ENCODE results near the gene KCNJ13. TPM values are rescaled to one million over a fixed set of nuclear protein-coding genes. Genes with fewer than 3 reads are reported as not detected.

KCNJ13 gene
- total RNA-seq, 1 experiment from 2014 or later, result not detected

DNA sequence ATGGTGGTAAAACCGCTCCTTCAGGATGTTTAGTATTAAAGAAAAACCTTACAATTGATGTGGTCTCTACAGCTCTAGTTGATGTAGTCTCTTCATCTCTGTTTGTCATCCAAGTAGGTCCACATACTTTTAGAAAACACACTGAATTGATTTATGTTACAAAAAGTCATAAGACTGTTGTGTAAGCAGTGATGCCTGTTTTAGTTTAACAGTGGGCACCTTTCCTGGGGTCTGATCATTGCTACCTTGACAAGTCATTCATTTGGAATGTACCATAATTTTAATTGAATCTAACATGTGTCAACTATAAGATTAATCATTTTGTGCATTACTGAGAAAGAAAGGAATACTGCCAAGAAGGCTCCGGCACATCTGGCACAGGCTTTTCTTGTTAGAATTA, 44.9 kb downstream of the KCNJ13 start:
- no TSS peak for BruUV-seq (replicated peaks)
- TF ChIP-seq EZH2 (IDR thresholded peaks at IDR 0.05; ENCODE audit: borderline replicate concordance, low read depth, low read length, poor library complexity, severe bottlenecking), result no peak
- TF ChIP-seq, protein P1, sequence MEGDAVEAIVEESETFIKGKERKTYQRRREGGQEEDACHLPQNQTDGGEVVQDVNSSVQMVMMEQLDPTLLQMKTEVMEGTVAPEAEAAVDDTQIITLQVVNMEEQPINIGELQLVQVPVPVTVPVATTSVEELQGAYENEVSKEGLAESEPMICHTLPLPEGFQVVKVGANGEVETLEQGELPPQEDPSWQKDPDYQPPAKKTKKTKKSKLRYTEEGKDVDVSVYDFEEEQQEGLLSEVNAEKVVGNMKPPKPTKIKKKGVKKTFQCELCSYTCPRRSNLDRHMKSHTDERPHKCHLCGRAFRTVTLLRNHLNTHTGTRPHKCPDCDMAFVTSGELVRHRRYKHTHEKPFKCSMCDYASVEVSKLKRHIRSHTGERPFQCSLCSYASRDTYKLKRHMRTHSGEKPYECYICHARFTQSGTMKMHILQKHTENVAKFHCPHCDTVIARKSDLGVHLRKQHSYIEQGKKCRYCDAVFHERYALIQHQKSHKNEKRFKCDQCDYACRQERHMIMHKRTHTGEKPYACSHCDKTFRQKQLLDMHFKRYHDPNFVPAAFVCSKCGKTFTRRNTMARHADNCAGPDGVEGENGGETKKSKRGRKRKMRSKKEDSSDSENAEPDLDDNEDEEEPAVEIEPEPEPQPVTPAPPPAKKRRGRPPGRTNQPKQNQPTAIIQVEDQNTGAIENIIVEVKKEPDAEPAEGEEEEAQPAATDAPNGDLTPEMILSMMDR (conservative IDR thresholded peaks at IDR 0.05; ENCODE audit: low read depth, low read length), result no peak
- ChIA-PET POLR2A (ENCODE audit: low non-redundant PET) (no interaction called here), CTCF (no interaction called here)
- Histone ChIP-seq H3K27ac (ENCODE audit: low read depth, low read length, poor library complexity, severe bottlenecking) (no peak overlapping the region), H3K36me3 (ENCODE audit: insufficient read depth, low read length, poor library complexity, severe bottlenecking) (peaks cover 17% of the 10 kb centered on the region), H3K9me3 (ENCODE audit: low read depth, low read length, poor library complexity, severe bottlenecking) (no peaks in the 10 kb centered on the region), H3K4me3 (ENCODE audit: low read depth, low read length, poor library complexity, severe bottlenecking) (no peak overlapping the region), H3K4me1 (ENCODE audit: insufficient read depth, low read length, poor library complexity, severe bottlenecking) (no peaks in the 10 kb centered on the region), H3K27me3 (replicated peaks; ENCODE audit: insufficient read depth, low read depth, low read length, poor library complexity) (no peaks in the 10 kb centered on the region)
- intact Hi-C loops (cut with micrococcal nuclease; ENCODE audit: unreplicated experiment), result no loop called here
- no peak for DNase-seq (ENCODE audit: low spot score)

DNA sequence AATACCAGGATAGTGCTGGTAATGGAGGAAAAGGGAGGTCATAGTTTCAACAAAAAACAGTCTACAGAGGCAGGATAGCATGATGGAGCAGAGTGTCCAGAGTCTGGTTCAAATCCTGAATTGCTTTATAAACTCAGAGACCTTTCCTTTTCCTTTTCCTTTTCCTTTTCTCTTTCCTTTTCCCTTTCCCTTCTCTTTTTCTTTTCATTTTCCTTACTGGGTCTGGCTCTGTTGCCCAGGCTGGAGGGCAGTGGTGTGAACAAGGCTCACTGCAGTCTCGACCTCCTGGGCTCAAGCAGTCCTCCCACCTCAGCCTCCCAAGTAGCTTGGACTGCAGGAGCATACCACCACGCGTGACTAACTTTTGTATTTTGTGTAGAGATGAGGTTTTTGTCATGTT, 47.6 kb downstream of the KCNJ13 start:
- CTCF ChIA-PET, result no interaction called here
- Histone ChIP-seq H3K27me3 (replicated peaks; ENCODE audit: insufficient read depth, low read depth, low read length, poor library complexity) (no peaks in the 10 kb centered on the region), H3K27ac (ENCODE audit: low read depth, low read length, poor library complexity, severe bottlenecking) (no peak overlapping the region), H3K9me3 (ENCODE audit: low read depth, low read length, poor library complexity, severe bottlenecking) (no peaks in the 10 kb centered on the region), H3K4me1 (ENCODE audit: insufficient read depth, low read length, poor library complexity, severe bottlenecking) (no peaks in the 10 kb centered on the region), H3K36me3 (ENCODE audit: insufficient read depth, low read length, poor library complexity, severe bottlenecking) (peaks cover 17% of the 10 kb centered on the region), H3K4me3 (ENCODE audit: low read depth, low read length, poor library complexity, severe bottlenecking) (no peak overlapping the region)
- BruUV-seq (replicated peaks), result no TSS peak
- DNase-seq (ENCODE audit: low spot score), result no peak
- POLR2A ChIA-PET (ENCODE audit: low non-redundant PET), result no interaction called here
- TF ChIP-seq EZH2 (IDR thresholded peaks at IDR 0.05; ENCODE audit: borderline replicate concordance, low read depth, low read length, poor library complexity, severe bottlenecking), result no peak
- TF ChIP-seq, protein P1 (conservative IDR thresholded peaks at IDR 0.05; ENCODE audit: low read depth, low read length), result no peak
- intact Hi-C loops (cut with micrococcal nuclease; ENCODE audit: unreplicated experiment), result no loop called here

DNA sequence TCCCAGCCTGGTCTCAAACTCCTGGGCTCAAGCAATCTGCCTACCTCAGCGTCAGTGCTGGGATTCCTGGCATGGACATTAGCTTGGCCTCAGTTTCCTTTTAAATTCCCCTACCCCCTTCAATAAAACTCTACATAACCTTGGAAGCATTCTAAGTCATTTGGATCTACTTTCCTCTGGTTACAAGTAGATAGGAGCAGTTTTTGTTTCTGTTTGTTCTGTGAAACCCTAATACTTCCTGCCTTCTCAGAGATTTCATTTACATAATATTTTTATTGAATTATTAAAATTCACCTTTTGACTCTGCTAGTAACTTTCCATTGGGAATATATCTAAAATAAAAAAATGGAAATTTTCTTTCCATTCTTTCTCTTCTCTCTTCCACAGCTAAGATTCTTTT, 53.3 kb downstream of the KCNJ13 start:
- Histone ChIP-seq H3K4me1 (ENCODE audit: insufficient read depth, low read length, poor library complexity, severe bottlenecking) (no peaks in the 10 kb centered on the region), H3K36me3 (ENCODE audit: insufficient read depth, low read length, poor library complexity, severe bottlenecking) (peaks cover 29% of the 10 kb centered on the region), H3K27me3 (replicated peaks; ENCODE audit: insufficient read depth, low read depth, low read length, poor library complexity) (no peaks in the 10 kb centered on the region), H3K27ac (ENCODE audit: low read depth, low read length, poor library complexity, severe bottlenecking) (no peak overlapping the region), H3K4me3 (ENCODE audit: low read depth, low read length, poor library complexity, severe bottlenecking) (no peak overlapping the region), H3K9me3 (ENCODE audit: low read depth, low read length, poor library complexity, severe bottlenecking) (no peaks in the 10 kb centered on the region)
- DNase-seq (ENCODE audit: low spot score), result no peak
- no TSS peak for BruUV-seq (replicated peaks)
- ChIA-PET POLR2A (ENCODE audit: low non-redundant PET) (no interaction called here), CTCF (no interaction called here)
- no peak for TF ChIP-seq EZH2 (IDR thresholded peaks at IDR 0.05; ENCODE audit: borderline replicate concordance, low read depth, low read length, poor library complexity, severe bottlenecking)
- TF ChIP-seq, protein P1 (conservative IDR thresholded peaks at IDR 0.05; ENCODE audit: low read depth, low read length), result no peak
- intact Hi-C loops (cut with micrococcal nuclease; ENCODE audit: unreplicated experiment), result no loop called here
